GM19397 (cell line): ENCODE measurements around the gene NPEPPS.

Source experiments
- ATAC-seq: cut with Tn5 transposase; IDR thresholded peaks from one replicate; pipeline ENCODE4 v1.9.1; 2021; ENCODE audit warnings: mild to moderate bottlenecking, moderate library complexity; ENCODE audit not compliant: unreplicated experiment

The NPEPPS gene

GRCh38 chr17:47628014-47628566 lies 97.2 kb downstream of the NPEPPS start:
- no peak for ATAC-seq

GRCh38 chr17:47629826-47630225 lies 98.9 kb downstream of the NPEPPS start:
- ATAC-seq, result no peak

GRCh38 chr17:47630614-47631013 lies 99.7 kb downstream of the NPEPPS start:
- ATAC-seq, result no peak

GRCh38 chr17:47632991-47633390 lies 102.1 kb downstream of the NPEPPS start:
- no peak for ATAC-seq

- no peak for ATAC-seq
Measured at GRCh38 chr17:47633996-47634395, 103.1 kb downstream of the NPEPPS start.

- ATAC-seq, result no peak
Measured at GRCh38 chr17:47634870-47635269, 104.0 kb downstream of the NPEPPS start.

GRCh38 chr17:47635734-47636133 lies 104.8 kb downstream of the NPEPPS start:
- ATAC-seq, result no peak

- ATAC-seq, result no peak
Measured at GRCh38 chr17:47636273-47637030, 105.5 kb downstream of the NPEPPS start.

- no peak for ATAC-seq
Measured at GRCh38 chr17:47638903-47639302, 108.0 kb downstream of the NPEPPS start.

- no peak for ATAC-seq
Measured at GRCh38 chr17:47640076-47640475, 109.2 kb downstream of the NPEPPS start.

- ATAC-seq, result no peak
Measured at GRCh38 chr17:47641202-47641601, 110.3 kb downstream of the NPEPPS start.

GRCh38 chr17:47643116-47643515 lies 112.2 kb downstream of the NPEPPS start:
- ATAC-seq, result no peak

- ATAC-seq, result no peak
Measured at GRCh38 chr17:47644324-47644723, 113.4 kb downstream of the NPEPPS start.

- ATAC-seq, result peak; percentile 79
Measured at GRCh38 chr17:47649153-47649971, 118.5 kb downstream of the NPEPPS start, which contains the start of gene KPNB1. KPNB1 (plus strand) TSS chr17:47649919; CDS start chr17:47650245, 326 bp downstream.

GRCh38 chr17:47649972-47650524 lies 119.1 kb downstream of the NPEPPS start:
- ATAC-seq, result peak; percentile 1

GRCh38 chr17:47650525-47651522 lies 119.9 kb downstream of the NPEPPS start:
- peak; percentile 50 for ATAC-seq

- ATAC-seq, result no peak
Measured at GRCh38 chr17:47651704-47652103, 120.8 kb downstream of the NPEPPS start.

- ATAC-seq, result no peak
Measured at GRCh38 chr17:47652570-47652969, 121.7 kb downstream of the NPEPPS start.

- ATAC-seq, result no peak
Measured at GRCh38 chr17:47653442-47653841, 122.5 kb downstream of the NPEPPS start.

GRCh38 chr17:47654991-47655390 lies 124.1 kb downstream of the NPEPPS start:
- ATAC-seq, result no peak
